Liver (tissue), 9 donors: ENCODE data around the gene TCF25. TPM values are rescaled to one million over a fixed set of nuclear protein-coding genes. Genes with fewer than 3 reads are reported as not detected.

Experiments used
- DNase-seq: peaks from one replicate; pipeline ENCODE4 v3.0.0-alpha.2; 2017; ENCODE audit warnings: low spot score
- H3K27ac ChIP-seq, 2 donors: one replicate each; pipeline ENCODE4 v1.7.0; 2013; ENCODE audit warnings: inconsistent platforms in 2 of 2, low read length in 2 of 2, control low read depth in 1 of 2, low read depth in 1 of 2, mild to moderate bottlenecking in 1 of 2
- H3K27me3 ChIP-seq, 4 donors: one replicate each; pipeline versions ENCODE4 v1.6.1 to v1.7.0; 2013; ENCODE audit warnings: low read length in 3 of 4, inconsistent platforms in 1 of 4, mild to moderate bottlenecking in 1 of 4, moderate library complexity in 1 of 4; ENCODE audit not compliant: control insufficient read depth in 4 of 4, insufficient read depth in 4 of 4
- H3K36me3 ChIP-seq, 4 donors: one replicate each; pipeline versions ENCODE4 v1.6.1 to v1.7.0; 2013; ENCODE audit warnings: low read length in 3 of 4, mild to moderate bottlenecking in 3 of 4, low read depth in 1 of 4, moderate library complexity in 1 of 4; ENCODE audit not compliant: control insufficient read depth in 4 of 4, insufficient read depth in 3 of 4
- H3K4me1 ChIP-seq, 4 donors: one replicate each; pipeline versions ENCODE4 v1.6.1 to v1.7.0; 2013; ENCODE audit warnings: low read length in 3 of 4, mild to moderate bottlenecking in 3 of 4, moderate library complexity in 1 of 4; ENCODE audit not compliant: control insufficient read depth in 4 of 4, insufficient read depth in 4 of 4
- H3K4me3 ChIP-seq, 3 donors: one replicate each; pipeline versions ENCODE4 v1.6.1 to v1.7.0; 2013; ENCODE audit warnings: low read length in 3 of 3, control low read depth in 1 of 3, low read depth in 1 of 3, mild to moderate bottlenecking in 1 of 3
- H3K9ac ChIP-seq, 2 donors: one replicate each; pipeline ENCODE4 v1.7.0; 2013; ENCODE audit warnings: low read length in 2 of 2, mild to moderate bottlenecking in 2 of 2, moderate library complexity in 2 of 2, control low read depth in 1 of 2, low read depth in 1 of 2
- H3K9me3 ChIP-seq, 4 donors: one replicate each; pipeline versions ENCODE4 v1.6.1 to v1.7.0; 2013; ENCODE audit warnings: low read length in 3 of 4; ENCODE audit not compliant: control insufficient read depth in 4 of 4
- CTCF ChIP-seq: fragments of 150-350 bp; IDR thresholded peaks from 2 replicates; pipeline ENCODE4 v1.5.1; 2017; ENCODE audit warnings: improper control_type of control experiment, low read depth, low read length; ENCODE audit not compliant: missing input control
- EGR1 ChIP-seq, 2 donors: IDR thresholded peaks; 2 replicates each; pipeline ENCODE4 v1.6.1; 2016 to 2018; ENCODE audit warnings: antibody characterized with exemption in 2 of 2, low read depth in 2 of 2
- FOXA1 ChIP-seq: IDR thresholded peaks from 2 replicates; pipeline ENCODE4 v1.6.1; 2016; ENCODE audit warnings: antibody characterized with exemption
- GABPA ChIP-seq, 2 donors: IDR thresholded peaks in 1 of 2; conservative IDR thresholded peaks in 1 of 2; 2 replicates each; pipeline ENCODE4 v1.6.1; 2016; ENCODE audit warnings: antibody characterized with exemption in 2 of 2, mild to moderate bottlenecking in 1 of 2, moderate library complexity in 1 of 2
- HNF4A ChIP-seq, 2 donors: conservative IDR thresholded peaks; 2 replicates each; pipeline ENCODE4 v1.6.1; 2016; ENCODE audit warnings: antibody characterized with exemption in 2 of 2, mild to moderate bottlenecking in 2 of 2
- JUND ChIP-seq, 2 donors: IDR thresholded peaks; 2 replicates each; pipeline ENCODE4 v1.6.1; 2016; ENCODE audit warnings: antibody characterized with exemption in 2 of 2
- NR2F2 ChIP-seq: IDR thresholded peaks from 2 replicates; pipeline ENCODE4 v1.6.1; 2016; ENCODE audit warnings: antibody characterized with exemption
- RAD21 ChIP-seq, 2 donors: IDR thresholded peaks; 2 replicates each; pipeline ENCODE4 v1.6.1; 2016; ENCODE audit warnings: antibody characterized with exemption in 2 of 2, mild to moderate bottlenecking in 2 of 2
- REST ChIP-seq: IDR thresholded peaks from 2 replicates; pipeline ENCODE4 v1.6.1; 2016; ENCODE audit warnings: antibody characterized with exemption, mild to moderate bottlenecking
- RXRA ChIP-seq, 2 donors: IDR thresholded peaks; 2 replicates each; pipeline ENCODE4 v1.6.1; 2017 to 2018; ENCODE audit warnings: antibody characterized with exemption in 2 of 2, mild to moderate bottlenecking in 1 of 2
- SP1 ChIP-seq: IDR thresholded peaks from 2 replicates; pipeline ENCODE4 v1.6.1; 2018; ENCODE audit warnings: antibody characterized with exemption, mild to moderate bottlenecking
- TAF1 ChIP-seq: conservative IDR thresholded peaks from 2 replicates; pipeline ENCODE4 v1.6.1; 2016; ENCODE audit warnings: antibody characterized with exemption, mild to moderate bottlenecking
- YY1 ChIP-seq: IDR thresholded peaks from 2 replicates; pipeline ENCODE4 v1.6.1; 2016; ENCODE audit warnings: antibody characterized with exemption, mild to moderate bottlenecking
- ZBTB33 ChIP-seq: IDR thresholded peaks from 2 replicates; pipeline ENCODE4 v1.6.1; 2016; ENCODE audit warnings: antibody characterized with exemption
- WGBS: extraction: QIAGEN DNeasy Blood & Tissue Kit; methylation state at CpG from one replicate; pipeline ENCODE4 v1.1.7; 2013; 5-methylcytosine and 5-hydroxymethylcytosine counted together
- polyA plus RNA-seq, 2 donors: library from polyadenylated mRNA; stranded (reverse) in 1 of 2; unstranded in 1 of 2; fragments of 200-250 nt in 1 of 2; fragments of >200 nt in 1 of 2; fragmentation: Nextera tagmentation in 1 of 2; extraction: Ambion mirVana in 1 of 2; gene quantifications; one replicate each; pipeline versions ENCODE4 v1.2.1 to v1.2.3, GENCODE V29; 2013 to 2015
- total RNA-seq, 2 donors: library from RNA; depleted of rRNA; stranded (reverse); fragments of >200 nt; gene quantifications; one replicate each; pipeline ENCODE4 v1.2.3, GENCODE V29; 2014
- TF ChIP-seq, protein P1 (sequence below): IDR thresholded peaks from 2 replicates; pipeline ENCODE4 v1.6.1; 2016; ENCODE audit warnings: antibody characterized with exemption
- donor health status: healthy.
- donor health status: healthy.
- donor health status: healthy.
- donor health status: healthy.
- donor health status: healthy.

Gene TCF25
- total and polyA plus RNA-seq, 4 donors = 59.6 to 98.8 (median 76.8) TPM

- TF ChIP-seq NR2F2 (no peak), CTCF (no peak), ZBTB33 (no peak), RAD21 (IDR thresholded peaks at IDR 0.05) (no peak)
- Histone ChIP-seq H3K4me1 (peaks cover 7 to 16% (median 9%) of the 10 kb centered on the region in 4 donors), H3K27me3 (no peaks in the 10 kb centered on the region), H3K27ac (no peak overlapping the region), H3K4me3 (no peak overlapping the region), H3K36me3 (no peaks in the 10 kb centered on the region), H3K9ac (no peak overlapping the region), H3K9me3 (no peaks in the 10 kb centered on the region)
- DNase-seq = no peak
- 94% methylated on average over 12 of the region's 12 CpGs for WGBS
Measured at GRCh38 chr16:89949756-89950155, 76.4 kb downstream of the TCF25 start.

- no peak for TF ChIP-seq YY1
- TF ChIP-seq ZBTB33 = no peak
- no peak for TF ChIP-seq EGR1 (IDR thresholded peaks at IDR 0.05; ENCODE audit: low read depth in 2 of 2)
- TF ChIP-seq SP1 = no peak
- TF ChIP-seq HNF4A (conservative IDR thresholded peaks at IDR 0.05) = no peak
- no peak for TF ChIP-seq REST
- TF ChIP-seq, protein P1, sequence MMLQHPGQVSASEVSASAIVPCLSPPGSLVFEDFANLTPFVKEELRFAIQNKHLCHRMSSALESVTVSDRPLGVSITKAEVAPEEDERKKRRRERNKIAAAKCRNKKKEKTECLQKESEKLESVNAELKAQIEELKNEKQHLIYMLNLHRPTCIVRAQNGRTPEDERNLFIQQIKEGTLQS = no peak
- no peak for TF ChIP-seq TAF1
- no peak for TF ChIP-seq RAD21 (IDR thresholded peaks at IDR 0.05)
- TF ChIP-seq JUND (IDR thresholded peaks at IDR 0.05) = no peak
- TF ChIP-seq FOXA1 = no peak
- TF ChIP-seq RXRA (IDR thresholded peaks at IDR 0.05) = no peak
- no peak for TF ChIP-seq GABPA (IDR thresholded peaks at IDR 0.05 in 1 of 2, conservative IDR thresholded peaks at IDR 0.05 in 1 of 2)
- no peaks in the 10 kb centered on the region for H3K9me3 ChIP-seq
- no peak overlapping the region for H3K4me3 ChIP-seq
- H3K27me3 ChIP-seq = no peaks in the 10 kb centered on the region
- peaks cover 0 to under 1% (median 0%) of the 10 kb centered on the region in 4 donors for H3K36me3 ChIP-seq
- no peak overlapping the region for H3K9ac ChIP-seq
- DNase-seq = no peak
- peaks cover 7 to 16% (median 9%) of the 10 kb centered on the region in 4 donors for H3K4me1 ChIP-seq
- WGBS = 93% methylated on average over 5 of the region's 5 CpGs
- no peak overlapping the region for H3K27ac ChIP-seq
Measured at GRCh38 chr16:89951509-89951908, 78.1 kb downstream of the TCF25 start.
